ENCODE measurements around the gene SCNN1A.
"Not testable (repeated sequence)": the region's sequence is repeated elsewhere in the genome, so short reads cannot be mapped to it uniquely, and the experiment has no call there.

Gene SCNN1A

GRCh38 chr12:6346235-6346832, 29.0 kb downstream of the SCNN1A start:
- DNase-seq, result no peak

- no peak for DNase-seq
These were observed 29.9 kb downstream of the SCNN1A start for GRCh38 chr12:6345319-6346091.

GRCh38 chr12:6344101-6344660, 31.2 kb downstream of the SCNN1A start:
- DNase-seq, result not testable (repeated sequence)

GRCh38 chr12:6343518-6343917, 31.8 kb downstream of the SCNN1A start:
- no peak for DNase-seq

- DNase-seq, result no peak
These were observed 33.0 kb downstream of the SCNN1A start for GRCh38 chr12:6342140-6342889.

- no peak for DNase-seq
These were observed 33.8 kb downstream of the SCNN1A start, which contains the start of gene TNFRSF1A for GRCh38 chr12:6341417-6342139. TNFRSF1A (minus strand) TSS chr12:6342076; CDS start chr12:6341814, 262 bp downstream.

GRCh38 chr12:6340745-6341416, 34.5 kb downstream of the SCNN1A start:
- no peak for DNase-seq

- DNase-seq, result no peak
These were observed 35.2 kb downstream of the SCNN1A start for GRCh38 chr12:6340032-6340638.

- no peak for DNase-seq
These were observed 36.4 kb downstream of the SCNN1A start for GRCh38 chr12:6338955-6339354.

- not testable (repeated sequence) for DNase-seq
These were observed 36.8 kb downstream of the SCNN1A start for GRCh38 chr12:6338536-6338935.

- no peak for DNase-seq
These were observed 37.4 kb downstream of the SCNN1A start for GRCh38 chr12:6337958-6338433.

- no peak for DNase-seq
These were observed 38.2 kb downstream of the SCNN1A start for GRCh38 chr12:6336889-6337853.

GRCh38 chr12:6336079-6336888, 39.1 kb downstream of the SCNN1A start:
- DNase-seq, result peak; percentile 61

GRCh38 chr12:6335451-6336078, 39.8 kb downstream of the SCNN1A start:
- no peak for DNase-seq

- DNase-seq, result no peak
These were observed 40.4 kb downstream of the SCNN1A start for GRCh38 chr12:6334940-6335450.

- DNase-seq, result no peak
These were observed 41.0 kb downstream of the SCNN1A start for GRCh38 chr12:6334359-6334758.

GRCh38 chr12:6333566-6333965, 41.8 kb downstream of the SCNN1A start:
- no peak for DNase-seq

GRCh38 chr12:6333029-6333428, 42.3 kb downstream of the SCNN1A start:
- no peak for DNase-seq

GRCh38 chr12:6332459-6332858, 42.9 kb downstream of the SCNN1A start:
- DNase-seq, result no peak
